Left ventricle myocardium superior (tissue), 1 donor: ENCODE data around the gene BMPR1B. TPM values are rescaled to one million over a fixed set of nuclear protein-coding genes. Genes with fewer than 3 reads are reported as not detected.
A peak's percentile ranks its signal among the peaks of the same experiment; 100 is the strongest.

Experiments used
- ATAC-seq: fragments of 200-7000 bp; cut with Tn5 transposase; one replicate; pipeline ENCODE4 v1.9.1; 2020; ENCODE audit warnings: mild to moderate bottlenecking, moderate library complexity
- DNase-seq: peaks from one replicate; pipeline ENCODE4 v3.0.0-alpha.2; 2020
- intact Hi-C: fragments of 100-400 bp; cut with micrococcal nuclease; formaldehyde crosslinking; loops from one replicate; pipeline ENCODE4 v1.11.0; 2022
- total RNA-seq: library from RNA; stranded (reverse); fragmentation: NEBNext Ultra II Directional; extraction: Animal tissue kit (Norgen Biotek cat#: 25700); gene quantifications from one replicate; pipeline ENCODE4 v1.2.1, GENCODE V29; 2021
- donor health status: DM: no; HTN: yes; CAD: no; lungs with severe emphysema.

Gene BMPR1B
- total RNA-seq, 1 donor from 2014 or later, result 1.8 TPM

- DNase-seq (no peak), ATAC-seq (no peak)
- intact Hi-C loops, result no loop called here
Measured at GRCh38 chr4:94979621-94980020, 221.9 kb downstream of the BMPR1B start.

- DNase-seq (no peak), ATAC-seq (peak; percentile 99)
- intact Hi-C loops, result no loop called here
Measured at GRCh38 chr4:94995684-94996394, 238.1 kb downstream of the BMPR1B start.

- DNase-seq (no peak), ATAC-seq (no peak)
- intact Hi-C loops, result no loop called here
Measured at GRCh38 chr4:95000076-95000648, 242.4 kb downstream of the BMPR1B start.

- DNase-seq (no peak), ATAC-seq (no peak)
- intact Hi-C loops, result no loop called here
Measured at GRCh38 chr4:95004912-95005311, 247.2 kb downstream of the BMPR1B start.

GRCh38 chr4:95007998-95008397, 250.2 kb downstream of the BMPR1B start:
- ATAC-seq (no peak), DNase-seq (no peak)
- intact Hi-C loops, result no loop called here

GRCh38 chr4:95013236-95013635, 255.5 kb downstream of the BMPR1B start:
- intact Hi-C loops, result no loop called here
- ATAC-seq, result no peak
- DNase-seq, result no peak

- DNase-seq (no peak), ATAC-seq (no peak)
- intact Hi-C loops, result no loop called here
Measured at GRCh38 chr4:95014068-95014467, 256.3 kb downstream of the BMPR1B start.

GRCh38 chr4:95017305-95018064, 259.7 kb downstream of the BMPR1B start:
- intact Hi-C loops, result no loop called here
- no peak for DNase-seq
- no peak for ATAC-seq

- no peak for DNase-seq
- ATAC-seq, result no peak
Measured at GRCh38 chr4:95018785-95019184, 261.0 kb downstream of the BMPR1B start.

GRCh38 chr4:95020521-95020920, 262.8 kb downstream of the BMPR1B start:
- no peak for ATAC-seq
- DNase-seq, result no peak
- intact Hi-C loops, result no loop called here

More at GRCh38 chr4:95018785-95019184, 261.0 kb downstream of the BMPR1B start:
- intact Hi-C loops, result no loop called here

GRCh38 chr4:95021099-95021498, 263.3 kb downstream of the BMPR1B start:
- DNase-seq (no peak), ATAC-seq (no peak)
- intact Hi-C loops, result no loop called here

GRCh38 chr4:95023110-95023509, 265.4 kb downstream of the BMPR1B start:
- intact Hi-C loops, result no loop called here

GRCh38 chr4:95027905-95028618, 270.3 kb downstream of the BMPR1B start:
- intact Hi-C loops, result no loop called here
- DNase-seq (no peak), ATAC-seq (no peak)

More at GRCh38 chr4:95023110-95023509, 265.4 kb downstream of the BMPR1B start:
- DNase-seq, result no peak
- no peak for ATAC-seq

- intact Hi-C loops, result no loop called here
- no peak for DNase-seq
- no peak for ATAC-seq
Measured at GRCh38 chr4:95038791-95039190, 281.0 kb downstream of the BMPR1B start.

- ATAC-seq, result no peak
- intact Hi-C loops, result no loop called here
- no peak for DNase-seq
Measured at GRCh38 chr4:95044324-95044837, 286.6 kb downstream of the BMPR1B start.

- no peak for DNase-seq
- ATAC-seq, result no peak
- intact Hi-C loops, result no loop called here
Measured at GRCh38 chr4:95045429-95045828, 287.7 kb downstream of the BMPR1B start.

GRCh38 chr4:95048296-95048695, 290.5 kb downstream of the BMPR1B start:
- no peak for ATAC-seq

GRCh38 chr4:95049551-95050233, 291.9 kb downstream of the BMPR1B start:
- DNase-seq (no peak), ATAC-seq (peak; percentile 39)
- intact Hi-C loops, result no loop called here

More at GRCh38 chr4:95048296-95048695, 290.5 kb downstream of the BMPR1B start:
- intact Hi-C loops, result no loop called here
- no peak for DNase-seq
